Rectal smooth muscle tissue (tissue), 1 donor: ENCODE measurements around the gene KRTAP10-5.
"Not testable (repeated sequence)": the region's sequence is repeated elsewhere in the genome, so short reads cannot be mapped to it uniquely, and the experiment has no call there.

ENCODE experiments used
- H3K27ac ChIP-seq: one replicate; pipeline ENCODE4 v1.7.0; 2013; ENCODE audit warnings: low read depth, low read length, inconsistent platforms
- H3K27me3 ChIP-seq: one replicate; pipeline ENCODE4 v1.7.0; 2013; ENCODE audit warnings: low read length; ENCODE audit not compliant: control insufficient read depth, insufficient read depth
- H3K36me3 ChIP-seq: one replicate; pipeline ENCODE4 v1.7.0; 2013; ENCODE audit warnings: low read length; ENCODE audit not compliant: control insufficient read depth, insufficient read depth
- H3K4me1 ChIP-seq: one replicate; pipeline ENCODE4 v1.7.0; 2013; ENCODE audit warnings: low read length; ENCODE audit not compliant: control insufficient read depth, insufficient read depth
- H3K4me3 ChIP-seq: one replicate; pipeline ENCODE4 v1.7.0; 2013; ENCODE audit warnings: low read length
- H3K9ac ChIP-seq: one replicate; pipeline ENCODE4 v1.7.0; 2013; ENCODE audit warnings: low read length

The KRTAP10-5 gene

GRCh38 chr21:44603911-44604310, 23.5 kb upstream of the KRTAP10-5 start:
- Histone ChIP-seq H3K4me3 (no peak overlapping the region), H3K27ac (no peak overlapping the region), H3K4me1 (no peaks in the 10 kb centered on the region), H3K9ac (no peak overlapping the region), H3K27me3 (peaks cover 2% of the 10 kb centered on the region), H3K36me3 (no peaks in the 10 kb centered on the region)

- no peak overlapping the region for H3K4me3 ChIP-seq
- no peak overlapping the region for H3K9ac ChIP-seq
- H3K4me1 ChIP-seq = no peaks in the 10 kb centered on the region
- peaks cover 2% of the 10 kb centered on the region for H3K27me3 ChIP-seq
- no peaks in the 10 kb centered on the region for H3K36me3 ChIP-seq
- H3K27ac ChIP-seq = no peak overlapping the region
These were observed 22.9 kb upstream of the KRTAP10-5 start for GRCh38 chr21:44603109-44603875.

GRCh38 chr21:44602463-44602850, 22.1 kb upstream of the KRTAP10-5 start:
- H3K4me1 ChIP-seq = no peaks in the 10 kb centered on the region
- H3K4me3 ChIP-seq = no peak overlapping the region
- no peak overlapping the region for H3K27ac ChIP-seq
- H3K36me3 ChIP-seq = no peaks in the 10 kb centered on the region
- peaks cover 2% of the 10 kb centered on the region for H3K27me3 ChIP-seq
- H3K9ac ChIP-seq = no peak overlapping the region

GRCh38 chr21:44601596-44602462, 21.4 kb upstream of the KRTAP10-5 start:
- H3K4me1 ChIP-seq = no peaks in the 10 kb centered on the region
- H3K9ac ChIP-seq = no peak overlapping the region
- no peaks in the 10 kb centered on the region for H3K36me3 ChIP-seq
- no peak overlapping the region for H3K27ac ChIP-seq
- H3K4me3 ChIP-seq = no peak overlapping the region
- peaks cover 2% of the 10 kb centered on the region for H3K27me3 ChIP-seq

- H3K27ac ChIP-seq, H3K4me3 ChIP-seq, H3K27me3 ChIP-seq, H3K36me3 ChIP-seq, H3K9ac ChIP-seq, H3K4me1 ChIP-seq: not testable (repeated sequence)
These were observed 20.7 kb upstream of the KRTAP10-5 start for GRCh38 chr21:44601091-44601490.

- not testable (repeated sequence) for H3K9ac ChIP-seq, H3K36me3 ChIP-seq, H3K4me1 ChIP-seq, H3K27me3 ChIP-seq, H3K4me3 ChIP-seq, H3K27ac ChIP-seq
These were observed 19.9 kb upstream of the KRTAP10-5 start, which contains the start of gene KRTAP10-7 for GRCh38 chr21:44600118-44600978. Gene KRTAP10-7, plus strand, starts transcription at chr21:44600597. Its CDS starts 25 bp downstream, at chr21:44600622.

- Histone ChIP-seq H3K27me3 (peaks cover 2% of the 10 kb centered on the region), H3K4me1 (no peaks in the 10 kb centered on the region), H3K4me3 (no peak overlapping the region), H3K36me3 (no peaks in the 10 kb centered on the region), H3K9ac (no peak overlapping the region), H3K27ac (no peak overlapping the region)
These were observed 19.0 kb upstream of the KRTAP10-5 start for GRCh38 chr21:44599264-44600029.

- Histone ChIP-seq H3K27ac (no peak overlapping the region), H3K36me3 (no peaks in the 10 kb centered on the region), H3K27me3 (peaks cover 2% of the 10 kb centered on the region), H3K9ac (no peak overlapping the region), H3K4me3 (no peak overlapping the region), H3K4me1 (no peaks in the 10 kb centered on the region)
These were observed 17.7 kb upstream of the KRTAP10-5 start for GRCh38 chr21:44598061-44598460.

GRCh38 chr21:44596068-44596725, 15.8 kb upstream of the KRTAP10-5 start:
- H3K27ac ChIP-seq = no peak overlapping the region
- H3K4me3 ChIP-seq = no peak overlapping the region
- H3K9ac ChIP-seq = no peak overlapping the region
- H3K36me3 ChIP-seq = no peaks in the 10 kb centered on the region
- H3K4me1 ChIP-seq = no peaks in the 10 kb centered on the region
- peaks cover 2% of the 10 kb centered on the region for H3K27me3 ChIP-seq

GRCh38 chr21:44595524-44595923, 15.1 kb upstream of the KRTAP10-5 start:
- no peak overlapping the region for H3K9ac ChIP-seq
- no peak overlapping the region for H3K4me3 ChIP-seq
- no peak overlapping the region for H3K27ac ChIP-seq
- H3K27me3 ChIP-seq = no peaks in the 10 kb centered on the region
- H3K36me3 ChIP-seq = no peaks in the 10 kb centered on the region
- no peaks in the 10 kb centered on the region for H3K4me1 ChIP-seq

GRCh38 chr21:44594406-44594916, 14.1 kb upstream of the KRTAP10-5 start:
- H3K27me3 ChIP-seq = no peaks in the 10 kb centered on the region
- no peak overlapping the region for H3K4me3 ChIP-seq
- no peak overlapping the region for H3K9ac ChIP-seq
- H3K36me3 ChIP-seq = no peaks in the 10 kb centered on the region
- no peaks in the 10 kb centered on the region for H3K4me1 ChIP-seq
- H3K27ac ChIP-seq = no peak overlapping the region
